HG03378 (cell line): ENCODE measurements around the gene AP1S2.
"Not testable (repeated sequence)": the region's sequence is repeated elsewhere in the genome, so short reads cannot be mapped to it uniquely, and the experiment has no call there.

ENCODE experiments used
- ATAC-seq: cut with Tn5 transposase; IDR thresholded peaks from one replicate; pipeline ENCODE4 v1.9.1; 2021; ENCODE audit warnings: mild to moderate bottlenecking, moderate library complexity; ENCODE audit not compliant: unreplicated experiment

The AP1S2 gene

DNA sequence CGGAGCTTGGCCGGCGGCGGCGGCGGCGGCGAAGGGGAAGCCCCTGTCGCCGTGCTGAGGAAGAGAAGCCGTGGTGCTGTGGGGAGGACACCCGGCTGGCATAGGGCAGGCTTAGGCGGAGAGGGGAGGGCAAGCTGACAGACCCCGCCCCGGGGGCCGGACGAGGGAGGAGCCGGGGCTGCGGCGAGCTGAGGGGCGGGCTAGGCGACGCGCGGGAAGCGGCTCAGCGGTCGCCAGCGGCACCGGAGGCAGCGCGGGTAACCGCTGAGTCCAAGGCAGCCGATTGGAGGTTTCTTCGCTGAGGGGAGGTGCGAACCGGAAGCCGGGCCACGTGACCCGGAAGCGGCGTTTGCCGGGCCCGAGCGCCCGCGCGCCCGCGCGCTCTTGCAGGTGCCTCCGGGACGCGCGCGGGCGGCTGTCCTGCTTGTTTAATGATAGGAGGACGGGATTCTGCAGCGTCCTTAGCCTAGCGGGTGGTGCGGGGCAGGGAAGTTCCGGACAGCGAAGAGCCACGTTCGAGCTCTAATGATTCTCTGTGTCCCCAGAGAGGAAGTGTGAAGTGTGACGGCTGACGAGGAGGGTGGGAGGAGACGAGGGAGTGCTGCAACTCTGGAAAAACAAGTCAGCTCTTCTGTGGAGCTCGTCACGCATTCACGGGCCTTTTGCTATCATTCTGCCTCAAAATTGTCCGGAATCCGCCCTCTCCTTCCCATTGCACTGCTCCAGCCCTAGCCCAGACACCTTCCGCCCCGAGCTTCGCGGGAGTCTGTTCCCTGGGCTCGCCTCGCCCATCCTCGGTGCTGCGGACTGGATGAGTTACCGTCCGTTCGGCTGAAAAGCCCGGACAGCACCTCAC lies at the start of gene AP1S2:
TSS of gene AP1S2 (minus strand) at position 102 of the 856 bp plus-strand sequence. CDS start 2,289 bp downstream, outside the sequence.
- ATAC-seq, result peak; percentile 85

DNA sequence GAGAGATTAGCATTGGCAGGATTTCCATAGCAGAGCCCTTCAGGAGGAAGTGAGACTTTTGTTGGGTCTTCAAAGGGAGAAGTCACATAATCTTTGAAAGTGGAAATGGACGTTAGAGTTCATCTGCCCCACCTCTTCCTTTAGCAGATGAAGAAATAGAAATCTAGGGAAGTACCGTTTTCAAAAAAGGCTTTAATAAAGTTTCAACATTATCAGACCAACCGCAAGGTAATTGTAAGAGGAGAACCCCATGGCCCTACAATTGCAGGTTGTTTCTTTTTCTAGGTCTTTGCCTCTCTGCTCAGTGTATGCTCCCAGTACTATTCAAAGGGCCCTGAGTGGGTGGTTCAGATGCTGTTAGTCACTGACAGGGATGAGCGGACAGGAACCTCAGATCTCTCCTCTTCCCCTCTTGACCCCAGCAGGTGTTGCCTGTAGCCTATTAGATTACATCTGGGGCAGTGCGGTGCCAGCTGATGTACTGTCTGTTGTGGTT lies 48.6 kb upstream of the AP1S2 start:
- ATAC-seq, result peak; percentile 96

GRCh38 chrX:15895334-15895733 lies 40.7 kb upstream of the AP1S2 start:
- ATAC-seq, result no peak

DNA sequence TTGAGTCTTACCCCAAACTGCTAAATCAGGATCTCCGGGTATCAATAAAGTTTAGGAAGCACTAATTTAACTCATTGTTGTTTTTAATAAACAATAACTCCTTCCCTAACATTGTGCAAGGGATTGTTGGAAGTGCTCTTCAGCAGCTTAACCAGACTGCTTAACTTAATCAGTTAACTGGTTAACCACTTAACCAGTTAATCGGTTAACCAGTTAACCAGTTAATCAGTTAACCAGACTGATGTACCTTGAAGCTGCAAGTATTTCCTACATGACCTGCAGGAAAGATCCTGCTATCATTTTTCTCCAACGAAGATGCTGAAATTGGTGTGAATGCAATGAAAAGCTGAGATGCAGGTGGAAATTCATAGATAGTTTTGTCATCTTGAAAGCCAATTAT lies 40.1 kb upstream of the AP1S2 start:
- ATAC-seq, result no peak

DNA sequence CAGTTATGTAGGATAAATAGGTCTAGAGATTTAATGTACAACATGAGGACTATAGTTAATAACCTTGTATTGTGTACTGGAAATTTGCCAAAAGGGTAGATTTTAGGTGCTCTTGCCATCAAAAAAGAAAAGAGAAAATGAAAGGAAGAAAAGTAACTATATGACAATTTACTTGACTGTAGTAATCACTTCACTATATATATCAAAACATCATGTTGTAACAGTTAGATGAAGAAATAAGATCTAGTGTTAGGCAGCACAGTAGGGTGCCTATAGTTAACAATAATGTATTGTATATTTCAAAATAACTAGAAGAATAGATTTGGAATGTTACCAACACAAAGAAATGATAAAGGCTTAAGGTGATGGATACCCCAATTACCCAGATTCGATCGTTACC lies 35.9 kb upstream of the AP1S2 start:
- no peak for ATAC-seq

DNA sequence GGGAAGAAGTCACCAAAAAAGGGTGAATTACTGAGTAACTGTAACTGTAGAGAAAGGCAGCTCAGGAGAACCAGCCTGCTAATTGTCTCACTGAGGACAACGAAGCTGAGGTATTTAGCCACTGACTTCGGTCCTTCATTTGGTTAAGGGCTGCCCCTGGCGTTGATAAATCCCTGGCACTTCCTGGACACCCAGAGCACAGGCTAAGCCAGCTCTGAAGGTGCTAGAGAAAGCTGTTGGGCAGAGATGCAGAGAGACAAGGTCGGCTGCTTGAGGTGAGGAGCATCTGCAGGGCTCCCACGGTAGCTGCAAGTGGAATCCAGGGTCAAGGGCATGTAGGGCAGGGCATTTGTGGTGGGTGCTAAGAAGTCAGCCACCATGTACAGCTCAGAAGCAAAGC lies 33.4 kb upstream of the AP1S2 start:
- no peak for ATAC-seq

GRCh38 chrX:15883540-15883863 lies 28.9 kb upstream of the AP1S2 start:
- ATAC-seq, result no peak

DNA sequence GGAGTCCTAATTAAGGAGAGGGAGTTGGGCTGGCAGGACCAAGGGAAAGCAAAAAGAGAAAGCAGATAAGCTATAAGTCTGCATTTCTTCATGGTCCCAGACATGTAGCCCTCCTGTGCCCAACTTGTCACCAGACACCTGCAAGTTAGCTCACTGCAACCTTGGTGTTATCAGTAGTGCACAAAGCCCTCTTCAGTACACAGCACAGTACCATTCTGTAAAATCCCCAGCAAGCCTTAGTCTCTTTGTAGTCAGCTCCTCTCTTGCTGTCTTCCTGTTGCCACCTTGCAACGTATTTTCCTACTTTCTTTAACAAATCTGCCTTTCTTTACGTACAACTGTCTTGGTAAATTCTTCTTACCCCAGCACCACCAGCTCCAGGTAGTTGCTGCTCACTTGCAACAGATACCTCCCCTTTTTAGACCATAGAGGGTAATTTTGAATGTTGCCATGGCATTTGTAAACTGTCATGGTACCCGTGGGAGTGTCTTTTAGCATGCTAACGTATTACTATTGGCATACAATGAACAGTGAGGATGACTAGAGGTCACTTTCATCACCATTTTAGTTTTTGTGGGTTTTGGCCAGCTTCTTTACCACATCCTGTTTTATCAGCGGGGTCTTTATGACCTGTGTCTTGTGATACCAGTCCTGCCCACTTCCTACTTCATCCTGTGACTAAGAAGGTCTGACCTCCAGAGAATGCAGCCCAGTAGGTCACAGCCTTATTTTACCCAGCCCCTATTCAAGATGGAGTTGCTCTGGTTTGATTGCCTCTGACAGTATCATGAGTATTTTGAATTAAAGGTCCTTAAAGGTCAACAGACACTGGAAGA lies 28.3 kb upstream of the AP1S2 start:
- peak; percentile 86 for ATAC-seq

GRCh38 chrX:15881381-15881897 lies 26.8 kb upstream of the AP1S2 start:
- no peak for ATAC-seq

DNA sequence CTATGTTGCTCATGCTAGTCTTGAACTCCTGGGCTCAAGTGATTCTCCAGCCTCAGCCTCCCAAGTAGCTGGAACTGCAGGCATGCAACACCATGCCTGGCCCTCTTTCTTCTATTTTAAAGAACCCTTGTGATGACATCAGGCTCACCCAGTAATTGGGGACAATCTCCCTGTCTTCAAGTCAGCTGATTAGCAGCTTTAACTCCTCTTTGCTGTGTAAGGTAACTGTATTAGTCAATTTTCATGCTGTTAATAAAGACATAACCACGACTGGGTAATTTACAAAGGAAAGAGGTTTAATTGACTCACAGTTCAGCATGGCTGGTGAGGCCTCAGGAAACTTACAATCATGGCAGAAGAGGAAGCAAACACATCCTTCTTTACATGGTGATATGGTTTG lies 23.3 kb upstream of the AP1S2 start:
- not testable (repeated sequence) for ATAC-seq

DNA sequence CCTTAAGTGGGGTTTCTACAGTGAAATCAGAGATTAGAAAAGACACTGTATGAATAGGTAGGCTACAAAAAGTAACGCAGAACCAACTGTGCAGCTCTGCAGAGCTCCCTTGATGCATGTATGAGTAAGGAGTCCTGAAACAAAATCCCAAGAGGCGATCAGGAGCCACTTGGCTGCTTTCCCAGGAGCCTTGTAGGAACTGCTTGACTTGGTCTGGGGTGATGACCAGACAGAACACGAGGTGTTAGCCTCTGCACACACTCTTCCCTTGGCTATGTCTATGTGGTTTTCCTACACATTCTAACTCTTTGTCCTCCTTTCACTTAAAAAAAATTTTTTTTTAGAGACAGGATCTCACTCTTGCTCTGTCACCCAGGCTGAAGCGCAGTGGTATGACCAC lies 22.8 kb upstream of the AP1S2 start:
- no peak for ATAC-seq

DNA sequence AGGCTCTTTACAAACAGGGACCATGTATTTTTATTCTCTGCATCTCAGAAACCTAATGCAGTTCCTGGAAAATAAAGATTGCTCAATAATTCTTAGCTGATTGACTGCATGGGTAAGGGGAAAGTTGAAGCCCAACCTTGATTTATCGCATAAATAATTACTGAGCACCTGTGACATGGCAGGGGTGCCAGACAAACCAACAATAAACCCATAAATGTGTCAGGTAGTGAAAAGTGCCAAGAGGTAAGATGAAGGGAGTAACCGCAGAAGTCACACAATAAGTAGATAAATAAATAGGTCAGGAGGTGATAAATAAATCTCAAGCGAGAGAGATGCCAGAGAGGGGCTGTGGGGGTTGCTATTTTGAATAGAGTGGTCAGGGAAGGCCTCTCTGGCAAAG lies 20.1 kb upstream of the AP1S2 start:
- no peak for ATAC-seq

GRCh38 chrX:15873566-15873965 lies 19.0 kb upstream of the AP1S2 start:
- ATAC-seq, result no peak

DNA sequence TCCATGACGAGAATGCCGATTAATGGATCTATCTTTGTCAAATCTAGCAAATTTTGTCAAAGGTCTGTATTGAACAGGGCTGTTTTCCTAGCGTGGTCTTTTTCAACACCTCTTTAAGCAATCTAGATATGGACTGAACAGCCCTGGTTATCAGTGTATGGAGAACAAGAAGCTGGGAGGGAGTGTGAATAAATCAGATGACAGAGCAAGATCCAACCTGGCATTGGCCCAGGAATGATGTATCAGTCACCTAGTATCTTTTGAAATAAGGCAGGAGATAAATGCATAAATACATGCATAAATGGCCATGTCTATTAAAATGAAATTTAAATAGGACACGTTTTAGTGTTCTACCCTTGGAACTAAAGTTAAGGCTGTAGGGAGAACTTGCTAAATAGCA lies 15.7 kb upstream of the AP1S2 start:
- no peak for ATAC-seq

GRCh38 chrX:15869695-15870094 lies 15.1 kb upstream of the AP1S2 start:
- ATAC-seq, result no peak

DNA sequence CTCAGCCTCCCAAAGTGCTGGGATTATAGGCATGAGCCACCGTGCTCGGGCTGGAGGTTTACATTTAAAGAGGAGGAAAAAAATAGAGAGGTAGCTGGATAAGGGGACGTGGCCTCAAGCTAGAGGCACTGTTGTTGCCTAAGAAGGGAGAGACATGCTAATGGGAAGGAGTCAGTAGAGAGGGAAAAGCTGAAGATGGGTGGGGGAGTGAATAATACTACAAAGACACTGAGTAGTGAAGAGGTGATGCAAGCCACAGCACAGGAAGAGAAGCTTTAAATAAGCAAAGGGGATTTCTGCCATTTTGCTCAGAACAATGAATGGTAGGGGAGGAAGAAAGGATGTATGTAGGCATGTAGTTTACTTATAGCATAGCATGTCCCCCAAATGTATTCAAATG lies 11.5 kb upstream of the AP1S2 start:
- no peak for ATAC-seq

- no peak for ATAC-seq
Measured at GRCh38 chrX:15864629-15865028, 10.0 kb upstream of the AP1S2 start.

DNA sequence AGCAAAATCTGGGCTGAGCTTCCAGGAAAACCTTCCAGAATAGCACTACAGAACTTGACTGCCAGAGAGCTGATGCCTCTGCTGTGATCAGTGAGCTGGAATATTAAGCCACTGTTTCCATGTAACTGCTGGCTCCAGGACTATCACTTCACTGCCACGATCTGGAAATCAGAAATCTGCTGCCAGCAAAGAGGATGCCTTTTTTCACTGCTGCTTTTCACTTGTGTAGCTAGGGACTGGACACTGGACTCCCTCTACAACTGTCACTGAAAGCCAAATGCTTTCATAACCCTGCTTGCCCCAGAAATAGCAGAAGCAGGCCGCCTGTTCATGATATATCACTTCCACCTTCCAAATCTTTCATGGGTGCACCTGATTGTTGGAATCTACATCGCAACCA lies 9.4 kb upstream of the AP1S2 start:
- no peak for ATAC-seq

DNA sequence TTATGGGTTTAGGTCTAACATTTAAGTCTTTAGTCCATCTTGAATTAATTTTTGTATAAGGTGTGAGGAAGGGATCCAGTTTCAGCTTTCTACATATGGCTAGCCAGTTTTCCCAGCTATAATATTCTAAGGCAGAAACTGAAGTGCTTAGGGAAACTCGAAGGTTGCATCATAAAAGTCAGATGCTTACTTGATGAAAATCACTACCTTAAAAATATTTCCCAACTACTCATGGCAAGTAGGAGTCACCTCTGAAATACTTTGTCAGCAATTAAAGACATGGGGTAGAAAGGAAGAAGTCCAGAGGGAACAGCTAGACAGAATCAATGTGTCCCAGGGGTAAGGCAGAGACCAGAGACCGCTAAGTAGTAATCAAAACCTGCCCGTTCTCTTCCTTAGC lies 6.3 kb upstream of the AP1S2 start:
- ATAC-seq, result no peak

- no peak for ATAC-seq
Measured at GRCh38 chrX:15858051-15858450, 3.4 kb upstream of the AP1S2 start.

DNA sequence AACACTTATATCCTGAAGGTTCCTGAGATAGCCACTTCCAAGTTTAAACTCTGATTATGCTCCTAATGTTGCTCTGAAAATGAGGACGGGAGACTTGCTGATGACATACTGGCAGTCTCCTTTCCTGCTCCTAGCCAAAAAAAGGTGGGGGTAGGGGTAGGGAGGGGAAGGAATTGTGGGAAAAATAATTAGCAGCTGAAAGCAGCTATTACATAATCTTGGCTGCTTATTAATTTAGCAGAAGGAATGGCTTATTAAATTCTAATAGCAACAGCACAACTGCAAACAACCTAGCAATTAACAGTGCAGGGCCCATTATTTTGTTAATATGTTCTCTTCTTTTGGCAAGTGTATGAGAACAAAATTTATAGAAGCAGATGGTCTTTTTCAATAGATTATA lies 2.0 kb upstream of the AP1S2 start:
- ATAC-seq, result no peak

GRCh38 chrX:15856222-15856587 lies 1.6 kb upstream of the AP1S2 start:
- ATAC-seq, result no peak
